ENCODE measurements around the gene MEN1. TPM values are rescaled to one million over a fixed set of nuclear protein-coding genes. Genes with fewer than 3 reads are reported as not detected.

Gene MEN1
- total RNA-seq, 4 donors from 2014 or later: 8.6 to 15.8 (median 13.4) TPM

DNA sequence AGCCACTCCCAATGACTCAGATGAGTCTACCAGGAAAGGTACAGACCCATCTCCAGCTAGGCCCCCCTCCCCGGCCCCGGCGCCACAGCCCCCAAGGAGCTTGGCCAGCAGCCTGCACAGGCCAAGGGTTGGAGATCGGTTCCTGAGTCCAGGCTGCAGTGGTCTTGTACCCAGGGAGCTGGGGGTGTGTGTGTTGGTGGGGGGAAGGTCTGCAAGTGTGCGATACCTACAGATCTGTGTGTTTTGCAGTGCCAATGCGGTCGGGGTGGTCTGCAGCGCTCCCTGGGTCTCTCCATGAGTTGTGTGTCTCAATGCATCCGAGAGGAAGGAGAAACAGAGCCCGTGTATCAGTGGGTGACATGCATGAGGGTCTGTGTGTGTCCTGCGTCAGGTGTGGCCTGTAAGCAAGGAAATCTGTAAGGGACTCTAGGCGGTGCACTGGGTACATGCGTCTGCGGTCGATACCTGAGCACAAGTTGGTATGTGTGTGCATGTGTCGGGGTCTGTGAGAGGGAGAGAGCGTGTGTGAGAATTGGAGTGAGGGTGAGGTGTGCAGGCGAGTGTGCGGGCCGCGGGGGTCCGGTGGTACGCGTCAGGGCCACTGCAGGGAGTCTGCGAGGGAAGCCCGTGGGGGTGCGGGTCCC, 33.5 kb upstream of the MEN1 start:
- TF ChIP-seq, protein P1, sequence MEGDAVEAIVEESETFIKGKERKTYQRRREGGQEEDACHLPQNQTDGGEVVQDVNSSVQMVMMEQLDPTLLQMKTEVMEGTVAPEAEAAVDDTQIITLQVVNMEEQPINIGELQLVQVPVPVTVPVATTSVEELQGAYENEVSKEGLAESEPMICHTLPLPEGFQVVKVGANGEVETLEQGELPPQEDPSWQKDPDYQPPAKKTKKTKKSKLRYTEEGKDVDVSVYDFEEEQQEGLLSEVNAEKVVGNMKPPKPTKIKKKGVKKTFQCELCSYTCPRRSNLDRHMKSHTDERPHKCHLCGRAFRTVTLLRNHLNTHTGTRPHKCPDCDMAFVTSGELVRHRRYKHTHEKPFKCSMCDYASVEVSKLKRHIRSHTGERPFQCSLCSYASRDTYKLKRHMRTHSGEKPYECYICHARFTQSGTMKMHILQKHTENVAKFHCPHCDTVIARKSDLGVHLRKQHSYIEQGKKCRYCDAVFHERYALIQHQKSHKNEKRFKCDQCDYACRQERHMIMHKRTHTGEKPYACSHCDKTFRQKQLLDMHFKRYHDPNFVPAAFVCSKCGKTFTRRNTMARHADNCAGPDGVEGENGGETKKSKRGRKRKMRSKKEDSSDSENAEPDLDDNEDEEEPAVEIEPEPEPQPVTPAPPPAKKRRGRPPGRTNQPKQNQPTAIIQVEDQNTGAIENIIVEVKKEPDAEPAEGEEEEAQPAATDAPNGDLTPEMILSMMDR (IDR thresholded peaks at IDR 0.05; ENCODE audit: low read depth): no peak

DNA sequence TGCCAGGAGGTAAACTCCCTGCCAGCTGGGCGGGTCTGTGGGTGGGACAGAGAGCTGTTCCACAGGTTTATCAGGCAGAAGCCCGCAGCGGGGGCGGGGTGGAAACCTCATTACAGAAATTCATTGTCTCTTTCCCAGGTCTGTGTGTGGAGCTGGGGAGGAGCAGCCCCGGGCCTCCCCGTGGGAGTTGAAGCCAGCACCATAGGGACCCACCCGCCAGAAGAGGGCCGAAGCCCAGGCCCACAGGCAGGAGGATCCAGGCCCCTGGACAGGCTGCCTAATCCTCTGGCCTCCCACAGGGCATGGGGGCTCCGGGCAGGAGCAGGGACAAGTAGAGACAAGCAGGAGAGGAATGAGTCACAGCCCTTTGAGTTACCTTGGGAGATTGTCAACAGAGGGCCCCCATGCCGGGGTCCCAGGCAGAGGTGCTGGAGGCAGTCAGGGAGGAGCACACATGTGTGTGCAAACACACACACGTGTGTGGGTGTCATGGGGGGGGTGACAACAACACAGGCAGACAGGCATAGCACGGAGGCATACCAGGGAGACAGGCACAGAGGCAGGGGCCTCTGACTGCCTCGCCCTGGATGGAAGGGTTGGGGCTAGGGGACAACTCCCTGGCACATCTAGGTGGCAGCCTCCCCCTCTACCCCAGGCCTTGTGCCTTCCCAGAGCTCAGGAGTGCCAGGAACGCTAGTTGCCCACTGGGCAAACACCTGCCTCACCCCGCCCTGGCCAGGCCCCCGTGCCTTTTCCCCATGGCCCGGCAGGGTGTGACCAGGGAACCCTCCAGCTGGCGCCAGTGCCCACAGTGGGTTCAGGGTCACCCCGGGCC, 32.7 kb upstream of the MEN1 start:
- TF ChIP-seq, protein P1 (IDR thresholded peaks at IDR 0.05; ENCODE audit: low read depth): no peak

DNA sequence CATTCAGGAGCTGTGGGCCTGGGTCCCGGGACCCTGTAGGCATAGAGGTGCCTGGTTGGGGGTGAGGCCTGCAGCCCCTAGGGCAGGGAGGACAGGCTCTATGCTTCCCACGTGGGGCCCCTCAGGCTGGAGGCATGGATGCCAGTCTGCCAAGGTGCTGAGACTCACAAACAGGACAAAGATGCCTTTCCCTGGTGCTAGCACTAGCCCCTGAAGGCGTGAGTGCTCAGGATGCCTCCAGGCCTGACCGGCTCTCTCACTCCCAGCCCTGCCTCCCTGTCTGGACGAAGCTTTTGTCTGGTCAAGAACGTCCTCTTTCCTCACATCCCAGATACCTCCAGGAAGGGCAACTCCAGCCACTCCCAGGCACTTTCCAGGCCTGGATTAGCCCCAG, 32.0 kb upstream of the MEN1 start:
- TF ChIP-seq, protein P1 (IDR thresholded peaks at IDR 0.05; ENCODE audit: low read depth): no peak

DNA sequence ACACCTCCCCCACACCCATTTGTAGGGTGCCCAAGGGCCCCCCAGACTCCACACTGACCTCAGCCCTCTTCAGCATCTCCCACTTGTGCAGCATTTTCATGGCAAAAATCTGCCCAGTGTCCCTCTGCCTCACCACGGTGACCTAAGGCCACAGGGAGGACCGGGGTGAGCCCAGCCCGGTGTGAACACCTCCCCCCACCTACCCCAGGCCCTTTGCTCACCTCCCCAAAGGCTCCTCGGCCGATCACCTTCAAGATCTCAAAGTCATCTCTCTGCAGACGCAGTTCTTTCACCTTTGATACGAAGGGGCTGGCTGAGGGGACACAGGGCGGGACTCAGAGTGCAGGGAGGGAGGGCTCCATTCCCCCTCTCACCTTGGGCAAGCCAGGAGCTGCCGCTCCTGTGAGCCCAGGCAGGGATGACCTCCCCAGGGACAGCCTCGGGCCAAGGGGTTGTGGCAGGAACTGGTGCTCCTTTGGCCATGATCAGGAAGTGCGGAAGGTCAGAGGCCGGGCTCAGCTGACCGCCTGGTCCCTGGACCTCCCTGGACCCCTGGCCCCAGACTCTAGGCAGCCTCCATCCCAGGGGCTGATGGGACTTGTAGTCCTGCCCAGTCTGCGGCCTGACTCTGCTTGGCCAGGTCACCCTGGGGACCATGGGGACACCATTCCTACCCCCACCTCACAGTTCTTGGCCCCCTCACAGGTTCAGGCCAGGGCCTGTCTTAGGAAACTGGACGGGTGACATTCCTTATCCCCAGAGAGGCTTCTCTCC, 31.4 kb upstream of the MEN1 start:
- TF ChIP-seq, protein P1 (IDR thresholded peaks at IDR 0.05; ENCODE audit: low read depth): no peak

DNA sequence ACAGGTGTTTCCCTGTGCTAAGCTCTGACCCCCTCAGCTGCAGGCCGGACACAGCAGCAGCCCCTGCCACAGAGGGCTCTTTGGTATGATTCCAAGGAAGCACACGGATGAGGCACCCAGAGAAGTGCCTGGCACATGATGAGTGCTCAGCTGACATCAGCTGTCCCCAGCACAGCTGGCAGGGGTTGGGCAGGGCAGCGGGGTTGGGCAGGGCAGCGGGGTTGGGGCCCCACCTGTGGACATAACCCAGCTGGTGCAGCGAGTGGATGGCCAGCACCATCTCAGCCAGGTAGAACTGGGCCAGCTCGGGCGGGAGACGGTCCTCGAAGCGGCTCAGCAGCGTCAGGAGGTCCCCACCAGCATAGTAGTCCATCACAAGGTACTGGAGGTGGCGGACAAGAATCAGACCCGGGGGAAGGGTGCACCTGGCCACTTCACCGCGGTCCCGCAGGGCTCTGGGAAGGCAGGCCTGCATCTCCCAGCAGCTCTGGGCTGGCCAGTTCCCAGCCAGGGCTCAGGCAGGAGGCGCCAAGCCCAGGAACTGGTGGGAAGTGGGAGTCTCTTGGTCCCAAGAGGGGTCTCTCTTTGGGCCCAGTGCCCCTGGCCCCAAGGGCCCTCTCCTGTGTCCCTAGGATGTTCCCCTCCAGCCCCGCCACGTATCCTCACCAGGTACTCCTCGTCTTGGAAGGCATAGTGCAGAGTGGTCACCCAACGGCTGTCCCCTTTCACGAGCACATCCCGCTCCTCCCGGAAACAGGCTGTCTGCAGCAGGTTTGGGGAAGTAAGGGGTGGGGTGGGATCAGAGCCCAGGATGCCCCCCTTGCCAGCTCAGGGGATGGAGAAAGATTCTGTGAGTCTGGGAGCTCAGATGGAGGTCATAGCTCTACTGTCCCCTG, 29.8 kb upstream of the MEN1 start:
- TF ChIP-seq, protein P1 (IDR thresholded peaks at IDR 0.05; ENCODE audit: low read depth): no peak

DNA sequence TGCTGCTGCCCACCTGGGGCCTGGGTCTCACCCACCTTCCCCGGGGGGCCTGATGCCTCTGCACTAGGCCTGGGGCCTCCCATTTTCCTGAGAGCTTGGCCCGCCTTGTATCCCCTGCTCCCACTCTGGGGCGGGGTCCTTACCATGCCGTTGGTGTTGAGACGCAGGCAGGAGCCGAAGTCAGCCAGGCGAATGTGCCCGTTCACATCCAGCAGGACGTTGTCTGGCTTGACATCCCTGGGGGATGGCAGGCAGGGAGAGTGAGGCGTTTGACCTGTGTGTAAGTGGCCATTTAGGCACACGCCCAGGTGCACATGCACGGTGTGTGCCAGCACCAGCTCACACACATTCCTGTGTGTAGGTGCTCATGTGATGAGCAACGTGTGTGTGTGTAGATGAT, 29.0 kb upstream of the MEN1 start:
- TF ChIP-seq, protein P1 (IDR thresholded peaks at IDR 0.05; ENCODE audit: low read depth): no peak

Data from subcutaneous adipose tissue (tissue), 4 donors.